SK-MEL-5 (cell line): ENCODE results near the gene RNF224. TPM values are rescaled to one million over a fixed set of nuclear protein-coding genes. Genes with fewer than 3 reads are reported as not detected.
A peak's percentile ranks its signal among the peaks of the same experiment; 100 is the strongest.
"Not testable (repeated sequence)": the region's sequence is repeated elsewhere in the genome, so short reads cannot be mapped to it uniquely, and the experiment has no call there.

Experiments used
- DNase-seq: peaks from one replicate; pipeline ENCODE4 v3.0.0-alpha.2; 2016; ENCODE audit warnings: low read depth, low spot score
- in situ Hi-C: cut with HindIII; loops from 2 replicates; pipeline ENCODE4 v1.10.0; 2016; ENCODE audit warnings: low sequenced_read_pairs, high pct_unique_total_duplicates, low pct_unique_long_range_greater_than_20kb
- total RNA-seq: library from RNA; depleted of rRNA; stranded (reverse); fragments of >200 nt; shearing (Covaris generic); gene quantifications from 2 replicates; pipeline ENCODE4 v1.2.3, GENCODE V29; 2014

Gene RNF224
- total RNA-seq, 1 experiment from 2014 or later: not detected

- DNase-seq: peak; percentile 33
- in situ Hi-C loops: no loop called here
These were observed 28.3 kb downstream of the RNF224 start for GRCh38 chr9:137255448-137256114.

GRCh38 chr9:137256362-137256761 lies 29.1 kb downstream of the RNF224 start:
- DNase-seq: no peak
- in situ Hi-C loops: no loop called here

- no peak for DNase-seq
- in situ Hi-C loops: no loop called here
These were observed 29.6 kb downstream of the RNF224 start for GRCh38 chr9:137256856-137257255.

DNA sequence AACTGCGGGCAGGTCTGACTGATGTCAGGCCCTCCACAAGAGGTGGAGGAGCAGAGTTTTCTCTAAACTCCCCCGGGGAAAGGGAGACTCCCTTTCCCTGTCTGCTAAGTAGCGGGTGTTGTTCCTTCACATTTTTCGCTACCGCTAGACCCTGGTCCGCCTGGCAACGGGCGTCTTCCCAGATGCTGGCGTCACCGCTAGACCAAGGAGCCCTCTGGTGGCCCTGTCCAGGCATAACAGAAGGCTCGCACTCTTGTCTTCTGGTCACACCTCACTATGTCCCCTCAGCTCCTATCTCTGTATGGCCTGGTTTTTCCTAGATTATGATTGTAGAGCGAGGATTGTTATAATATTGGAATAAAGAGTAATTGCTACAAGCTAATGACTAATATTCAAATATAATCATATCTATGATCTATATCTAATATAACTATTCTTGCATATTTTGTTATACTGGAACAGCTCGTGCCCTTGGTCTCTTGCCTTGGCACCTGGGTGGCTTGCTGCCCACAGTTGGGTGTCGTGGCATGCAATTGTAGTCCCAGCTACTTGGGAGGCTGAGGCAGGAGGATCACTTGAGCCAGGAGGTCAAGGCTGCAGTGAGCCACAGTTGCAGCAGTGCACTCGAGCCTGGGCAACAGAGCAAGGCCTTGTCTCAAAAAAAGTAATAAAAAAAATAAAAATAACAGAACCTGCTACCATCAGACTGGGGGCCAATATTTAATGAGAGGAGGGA lies 35.0 kb downstream of the RNF224 start:
- in situ Hi-C loops: not testable (repeated sequence)
- peak; percentile 59 for DNase-seq

DNA sequence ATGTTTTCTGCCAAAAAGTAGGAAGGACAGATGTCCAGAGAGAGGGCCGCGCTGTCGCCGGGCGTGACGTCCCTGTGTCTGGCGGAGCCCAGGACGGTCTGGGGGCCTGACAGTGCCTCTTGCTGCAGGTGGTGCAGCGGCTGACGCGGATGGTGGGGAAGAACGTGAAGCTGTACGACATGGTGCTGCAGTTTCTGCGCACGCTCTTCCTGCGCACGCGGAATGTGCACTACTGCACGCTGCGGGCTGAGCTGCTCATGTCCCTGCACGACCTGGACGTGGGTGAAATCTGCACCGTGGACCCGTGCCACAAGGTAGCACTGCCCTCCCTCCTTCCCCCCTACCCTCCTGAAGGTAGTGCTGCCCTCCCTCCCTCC lies 35.6 kb downstream of the RNF224 start:
- DNase-seq: no peak
- in situ Hi-C loops: no loop called here

GRCh38 chr9:137263506-137263905 lies 36.2 kb downstream of the RNF224 start:
- in situ Hi-C loops: no loop called here

DNA sequence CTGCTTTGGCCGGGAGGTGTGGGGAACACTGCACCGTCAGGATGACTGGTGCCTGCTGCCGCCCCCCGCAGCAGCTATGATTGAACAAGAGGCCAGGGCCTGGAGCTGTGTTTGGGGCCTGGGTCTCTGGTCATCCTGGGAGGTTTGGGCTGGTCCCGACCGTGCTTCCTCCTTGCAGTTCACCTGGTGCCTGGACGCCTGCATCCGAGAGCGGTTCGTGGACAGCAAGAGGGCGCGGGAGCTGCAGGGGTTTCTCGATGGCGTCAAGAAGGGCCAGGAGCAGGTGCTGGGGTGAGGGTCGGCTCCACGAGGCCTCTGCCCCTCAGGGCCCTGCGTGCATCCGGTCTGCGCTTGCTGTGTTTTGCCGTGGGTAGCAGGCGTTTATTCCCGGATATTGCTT lies 36.8 kb downstream of the RNF224 start:
- in situ Hi-C loops: no loop called here
- DNase-seq: no peak

More at GRCh38 chr9:137263506-137263905, 36.2 kb downstream of the RNF224 start:
- DNase-seq: no peak

DNA sequence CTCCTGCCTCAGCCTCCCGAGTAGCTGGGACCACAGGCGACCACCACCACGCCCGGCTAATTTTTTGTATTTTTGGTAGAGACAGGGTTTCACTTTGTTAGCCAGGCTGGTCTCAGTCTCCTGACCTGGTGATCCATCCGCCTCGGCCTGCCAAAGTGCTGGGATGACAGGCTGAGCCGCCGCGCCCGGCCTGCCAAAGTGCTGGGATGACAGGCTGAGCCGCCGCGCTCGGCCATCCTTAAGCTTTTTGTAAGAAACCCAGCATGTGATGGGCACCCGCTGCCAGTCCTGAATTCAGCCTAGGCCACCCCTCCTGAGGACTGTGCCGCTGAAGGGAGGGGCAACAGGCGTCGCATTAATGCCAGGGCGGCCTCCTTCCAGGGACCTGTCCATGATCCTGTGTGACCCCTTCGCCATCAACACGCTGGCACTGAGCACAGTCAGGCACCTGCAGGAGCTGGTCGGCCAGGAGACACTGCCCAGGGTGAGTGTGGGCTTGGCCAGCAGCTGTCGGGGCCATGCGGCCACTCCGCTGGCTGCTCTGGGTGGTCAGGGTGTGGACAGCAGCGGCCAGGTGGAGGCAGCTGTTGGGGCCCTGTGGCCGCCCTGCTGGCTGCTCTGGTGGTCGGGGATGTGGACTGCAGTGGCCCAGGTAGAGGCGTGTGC lies 38.3 kb downstream of the RNF224 start:
- DNase-seq: no peak
- in situ Hi-C loops: no loop called here

- in situ Hi-C loops: no loop called here
- no peak for DNase-seq
These were observed 38.8 kb downstream of the RNF224 start for GRCh38 chr9:137266162-137266527.

DNA sequence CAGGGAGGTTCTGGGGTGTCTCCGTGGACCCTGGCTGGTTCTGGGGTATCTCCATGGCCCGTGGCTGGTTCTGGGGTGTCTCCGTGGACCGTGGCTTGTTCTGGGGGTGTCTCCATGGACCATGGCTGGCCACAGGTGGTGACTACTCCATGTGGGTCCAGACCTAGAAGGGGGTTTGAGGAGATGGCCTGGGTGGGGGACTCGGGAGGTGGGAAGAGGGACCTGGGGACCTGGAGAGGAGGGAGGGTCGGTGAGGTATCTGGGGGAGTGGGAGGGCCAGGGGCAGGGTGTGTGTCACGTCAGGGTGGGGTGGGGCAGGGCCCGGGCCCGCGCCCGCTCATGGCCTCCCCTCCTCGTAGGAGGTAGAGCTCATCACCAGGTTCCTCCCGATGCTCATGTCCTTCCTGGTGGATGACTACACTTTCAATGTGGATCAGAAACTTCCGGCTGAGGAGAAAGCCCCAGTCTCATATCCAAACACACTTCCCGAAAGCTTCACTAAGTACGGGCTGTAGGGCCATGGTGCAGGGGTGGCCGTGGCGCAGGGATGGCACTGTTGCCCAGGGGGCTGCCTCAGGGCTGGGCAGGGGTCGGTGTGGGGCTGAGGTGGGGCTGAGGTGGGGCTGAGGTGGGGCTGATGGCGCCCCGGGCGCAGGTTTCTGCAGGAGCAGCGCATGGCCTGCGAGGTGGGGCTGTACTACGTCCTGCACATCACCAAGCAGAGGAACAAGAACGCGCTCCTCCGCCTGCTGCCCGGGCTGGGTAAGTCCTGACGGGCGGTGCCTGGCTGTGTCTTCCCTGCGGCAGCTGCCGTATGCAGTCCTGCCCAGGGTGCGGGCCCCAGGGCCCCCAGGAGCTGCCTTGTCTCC lies 39.5 kb downstream of the RNF224 start:
- no peak for DNase-seq
- in situ Hi-C loops: no loop called here

DNA sequence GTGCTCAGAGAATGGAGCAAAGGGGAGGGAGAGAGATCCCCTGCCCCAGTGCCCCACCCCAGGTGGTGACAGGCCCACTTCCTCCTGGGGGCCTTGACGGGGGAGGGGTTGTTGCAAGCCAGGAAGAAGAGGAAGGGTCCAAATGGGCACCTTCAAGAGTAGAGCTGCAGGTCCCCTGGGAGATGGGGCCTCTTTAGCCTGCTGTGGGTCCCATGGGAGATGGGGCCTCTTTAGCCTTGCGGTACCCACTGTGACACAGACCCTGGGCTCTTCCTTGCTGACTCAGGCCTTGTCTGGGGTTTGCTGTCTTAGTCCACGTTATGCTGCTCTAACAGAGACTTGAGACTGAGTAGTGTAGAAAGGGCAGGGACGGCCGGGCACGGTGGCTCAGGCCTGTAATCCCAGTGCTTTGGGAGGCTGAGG lies 40.6 kb downstream of the RNF224 start:
- in situ Hi-C loops: no loop called here
- DNase-seq: no peak

GRCh38 chr9:137268538-137269201 lies 41.4 kb downstream of the RNF224 start:
- no peak for DNase-seq
- in situ Hi-C loops: no loop called here

DNA sequence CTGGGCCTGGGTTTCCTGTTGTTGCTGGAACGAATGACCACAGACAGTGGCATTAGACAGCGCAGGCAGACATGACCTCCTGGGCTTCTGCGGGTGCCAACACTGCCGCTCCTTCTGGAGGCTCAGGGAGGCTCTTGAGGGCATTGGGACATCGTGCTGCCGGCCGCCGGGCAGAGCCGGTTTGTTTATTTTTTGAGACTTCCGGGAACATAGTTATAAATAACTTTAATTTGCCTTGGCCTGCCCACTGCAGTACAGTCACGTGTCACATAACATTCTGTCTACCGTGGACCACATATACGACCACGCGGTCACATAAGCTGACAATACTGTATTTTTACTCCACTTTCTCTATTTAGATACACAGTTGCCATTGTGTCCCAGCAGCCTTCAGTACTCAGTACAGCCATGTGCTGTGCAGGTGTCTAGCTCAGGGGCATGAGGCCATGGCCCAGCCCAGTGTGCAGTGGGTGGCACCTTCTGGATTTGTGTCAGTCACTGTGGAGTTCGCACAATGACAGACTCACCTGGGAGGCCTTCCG lies 42.0 kb downstream of the RNF224 start:
- in situ Hi-C loops: no loop called here
- no peak for DNase-seq

DNA sequence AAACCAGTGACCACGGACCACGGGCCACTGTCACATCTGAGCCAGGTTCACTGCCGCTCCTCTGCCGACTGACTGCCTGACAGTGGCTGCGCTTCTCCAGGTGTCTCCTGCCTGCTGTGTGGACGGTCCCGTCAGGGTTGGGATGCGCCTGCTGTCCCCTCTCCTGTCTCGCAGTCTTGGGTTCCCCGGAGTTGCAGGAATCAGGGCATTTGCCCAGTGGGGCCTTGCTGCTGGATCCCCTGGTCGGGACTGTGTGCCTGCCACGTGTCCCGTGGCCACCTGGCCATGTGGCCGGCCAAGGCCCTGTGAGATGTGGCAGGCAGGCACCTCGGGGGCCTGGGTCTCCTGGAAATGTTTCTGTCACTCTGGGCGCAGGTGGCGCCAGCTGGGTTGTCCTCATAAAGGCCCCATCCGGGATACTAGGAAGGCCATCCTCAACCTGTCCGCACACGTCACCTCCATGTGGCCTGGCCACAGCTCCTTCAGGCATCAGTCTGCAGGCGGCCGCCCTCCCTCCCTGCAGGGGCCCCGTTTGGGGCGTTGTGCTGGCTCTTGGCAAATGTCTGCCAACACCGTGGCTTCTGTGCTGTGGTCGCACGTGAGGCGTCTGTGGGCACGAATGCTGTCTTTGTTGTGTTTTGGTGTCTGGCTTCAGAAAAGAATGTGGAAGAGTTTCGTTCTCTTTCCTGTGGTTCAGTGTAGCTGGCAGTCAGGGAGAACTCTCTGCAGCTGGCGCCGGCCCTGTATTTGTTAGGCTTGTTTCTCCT lies 43.8 kb downstream of the RNF224 start:
- in situ Hi-C loops: no loop called here
- DNase-seq: no peak

DNA sequence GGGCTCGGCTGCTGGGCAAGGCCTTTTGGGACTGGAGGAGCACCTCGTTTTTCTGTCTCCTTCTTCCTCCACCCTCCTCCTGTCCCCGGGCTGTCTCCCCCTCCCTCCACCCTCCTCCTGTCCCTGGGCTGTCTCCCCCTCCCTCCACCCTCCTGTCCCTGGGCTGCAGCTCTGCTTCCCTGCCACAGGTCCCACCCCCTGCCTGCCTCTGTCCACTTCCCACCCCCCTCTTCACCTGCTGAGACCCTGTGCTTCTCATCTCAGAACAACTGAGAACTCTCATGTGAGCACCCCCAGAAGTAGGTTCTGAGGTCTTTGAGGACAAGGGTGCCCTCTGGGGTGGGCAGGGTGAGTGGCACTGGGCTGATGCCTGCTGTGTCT lies 44.4 kb downstream of the RNF224 start:
- in situ Hi-C loops: no loop called here
- DNase-seq: no peak

- in situ Hi-C loops: no loop called here
- no peak for DNase-seq
These were observed 45.2 kb downstream of the RNF224 start for GRCh38 chr9:137272241-137273094.
